ENCODE measurements around the gene TMEM144.

The TMEM144 gene

DNA sequence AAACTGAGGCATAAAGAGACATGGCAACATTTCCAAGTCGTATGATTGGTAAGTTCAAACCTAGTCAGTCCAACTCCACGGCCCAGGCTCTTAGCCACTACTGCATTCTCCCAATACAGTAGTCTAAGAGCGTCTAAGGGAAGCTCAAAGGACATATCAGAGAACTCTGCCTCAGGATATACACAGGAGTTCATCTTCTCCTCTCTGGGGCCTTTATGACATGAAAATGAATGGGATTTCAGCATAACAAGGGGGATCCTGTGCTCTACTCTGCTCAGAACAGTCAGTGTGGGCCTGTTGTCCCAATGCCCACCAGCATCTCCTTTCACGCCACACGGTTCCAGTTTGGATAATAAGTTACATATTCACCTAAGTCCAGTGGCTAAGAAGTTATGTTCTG is 41.7 kb upstream of the TMEM144 start:
- no peak for DNase-seq (ENCODE audit: low read depth, low spot score)
- TF ChIP-seq YY1 (IDR thresholded peaks at IDR 0.05; ENCODE audit: insufficient read depth, insufficient read length) (no peak), ZNF274 (IDR thresholded peaks at IDR 0.05; ENCODE audit: low read depth, low read length) (no peak), SUZ12 (IDR thresholded peaks at IDR 0.05; ENCODE audit: extremely low read depth, insufficient read depth, insufficient read length) (no peak)
- Histone ChIP-seq H3K36me3 (ENCODE audit: insufficient read depth, insufficient read length, low read length) (no peaks in the 10 kb centered on the region), H3K4me3 (ENCODE audit: insufficient read length, low read depth) (no peak overlapping the region), H3K4me1 (ENCODE audit: insufficient read depth, insufficient read length) (no peaks in the 10 kb centered on the region), H3K9ac (ENCODE audit: insufficient read length, low read depth) (no peak overlapping the region), H3K27me3 (ENCODE audit: insufficient read depth, insufficient read length) (no peaks in the 10 kb centered on the region), H3K9me3 (ENCODE audit: insufficient read depth, low read length) (no peaks in the 10 kb centered on the region)

DNA sequence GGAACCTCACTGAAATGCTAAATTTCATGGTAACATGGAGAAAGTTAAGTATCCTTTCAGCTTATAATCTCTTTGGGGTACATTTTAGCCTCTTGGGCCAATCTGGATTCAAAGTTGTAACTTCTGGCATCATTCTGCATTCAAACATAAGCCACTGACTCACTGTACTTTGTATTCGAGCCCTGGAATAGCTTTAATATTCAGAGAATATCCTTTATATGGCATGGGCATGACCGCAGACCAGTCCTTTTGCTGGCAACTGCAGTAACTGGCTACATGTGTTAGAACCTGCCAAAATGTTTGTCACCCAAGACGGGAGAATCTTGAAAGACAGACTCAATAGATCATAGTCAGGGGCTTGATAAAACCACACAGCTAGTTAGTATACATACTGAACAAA is 40.8 kb upstream of the TMEM144 start:
- H3K9me3 ChIP-seq (ENCODE audit: insufficient read depth, low read length) = no peaks in the 10 kb centered on the region
- TF ChIP-seq ZNF274 (IDR thresholded peaks at IDR 0.05; ENCODE audit: low read depth, low read length) = no peak
- TF ChIP-seq YY1 (IDR thresholded peaks at IDR 0.05; ENCODE audit: insufficient read depth, insufficient read length) = no peak
- TF ChIP-seq SUZ12 (IDR thresholded peaks at IDR 0.05; ENCODE audit: extremely low read depth, insufficient read depth, insufficient read length) = no peak
- no peak overlapping the region for H3K9ac ChIP-seq (ENCODE audit: insufficient read length, low read depth)
- no peaks in the 10 kb centered on the region for H3K27me3 ChIP-seq (ENCODE audit: insufficient read depth, insufficient read length)
- DNase-seq (ENCODE audit: low read depth, low spot score) = no peak
- H3K4me1 ChIP-seq (ENCODE audit: insufficient read depth, insufficient read length) = no peaks in the 10 kb centered on the region
- H3K4me3 ChIP-seq (ENCODE audit: insufficient read length, low read depth) = no peak overlapping the region
- no peaks in the 10 kb centered on the region for H3K36me3 ChIP-seq (ENCODE audit: insufficient read depth, insufficient read length, low read length)

DNA sequence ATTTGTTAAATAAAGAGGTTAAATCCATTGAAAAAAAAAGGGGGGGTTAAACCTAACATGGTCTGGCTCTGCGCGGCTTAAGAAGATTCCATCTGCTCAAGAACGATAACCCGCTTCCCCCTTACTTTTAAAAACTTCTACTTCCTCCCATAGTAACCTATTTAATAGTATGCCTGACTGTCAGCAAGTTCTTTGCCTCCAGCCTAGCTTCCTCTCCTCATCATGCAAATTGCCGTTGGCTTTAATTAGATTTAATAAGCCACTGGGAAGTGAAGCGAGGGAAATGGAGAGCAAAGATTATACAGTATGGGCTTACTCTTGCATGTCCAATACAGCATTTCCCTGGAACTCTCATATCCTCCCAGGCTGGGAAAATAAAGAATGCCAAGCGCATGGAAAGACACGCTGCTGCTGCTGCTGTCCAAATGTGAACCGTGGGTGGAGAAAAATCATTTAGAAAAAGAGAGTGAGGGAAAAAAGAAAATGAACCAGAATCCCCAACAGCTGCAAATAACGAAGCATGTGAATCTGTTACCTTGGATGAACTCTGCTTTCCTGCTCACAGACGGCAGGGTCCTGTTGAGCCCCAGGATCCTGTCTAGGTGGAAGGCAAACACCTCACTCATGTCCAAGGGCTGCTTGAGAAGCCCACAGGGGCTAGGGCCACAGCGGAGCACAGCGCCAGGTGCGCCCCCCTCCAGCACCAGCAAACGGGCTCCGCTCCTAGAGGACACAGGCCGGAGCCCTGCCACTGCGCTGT is 40.2 kb upstream of the TMEM144 start:
- Histone ChIP-seq H3K9ac (ENCODE audit: insufficient read length, low read depth) (no peak overlapping the region), H3K36me3 (ENCODE audit: insufficient read depth, insufficient read length, low read length) (no peaks in the 10 kb centered on the region), H3K4me1 (ENCODE audit: insufficient read depth, insufficient read length) (no peaks in the 10 kb centered on the region), H3K9me3 (ENCODE audit: insufficient read depth, low read length) (no peaks in the 10 kb centered on the region), H3K27me3 (ENCODE audit: insufficient read depth, insufficient read length) (no peaks in the 10 kb centered on the region), H3K4me3 (ENCODE audit: insufficient read length, low read depth) (no peak overlapping the region)
- DNase-seq (ENCODE audit: low read depth, low spot score) = no peak
- TF ChIP-seq SUZ12 (IDR thresholded peaks at IDR 0.05; ENCODE audit: extremely low read depth, insufficient read depth, insufficient read length) (no peak), YY1 (IDR thresholded peaks at IDR 0.05; ENCODE audit: insufficient read depth, insufficient read length) (no peak), ZNF274 (IDR thresholded peaks at IDR 0.05; ENCODE audit: low read depth, low read length) (no peak)

- TF ChIP-seq SUZ12 (IDR thresholded peaks at IDR 0.05; ENCODE audit: extremely low read depth, insufficient read depth, insufficient read length) = no peak
- no peak for TF ChIP-seq YY1 (IDR thresholded peaks at IDR 0.05; ENCODE audit: insufficient read depth, insufficient read length)
- TF ChIP-seq ZNF274 (IDR thresholded peaks at IDR 0.05; ENCODE audit: low read depth, low read length) = no peak
- Histone ChIP-seq H3K4me1 (ENCODE audit: insufficient read depth, insufficient read length) (no peaks in the 10 kb centered on the region), H3K4me3 (ENCODE audit: insufficient read length, low read depth) (no peak overlapping the region), H3K9me3 (ENCODE audit: insufficient read depth, low read length) (no peaks in the 10 kb centered on the region), H3K36me3 (ENCODE audit: insufficient read depth, insufficient read length, low read length) (no peaks in the 10 kb centered on the region), H3K9ac (ENCODE audit: insufficient read length, low read depth) (no peak overlapping the region), H3K27me3 (ENCODE audit: insufficient read depth, insufficient read length) (no peaks in the 10 kb centered on the region)
- DNase-seq (ENCODE audit: low read depth, low spot score) = no peak
Observed at GRCh38 chr4:158170691-158171561, 39.4 kb upstream of the TMEM144 start.

- H3K9me3 ChIP-seq (ENCODE audit: insufficient read depth, low read length) = no peaks in the 10 kb centered on the region
- no peak within 1 kb of the TSS for H3K9ac ChIP-seq (ENCODE audit: insufficient read length, low read depth)
- H3K4me3 ChIP-seq (ENCODE audit: insufficient read length, low read depth) = no peak within 1 kb of the TSS
- no peaks in the 10 kb centered on the region for H3K27me3 ChIP-seq (ENCODE audit: insufficient read depth, insufficient read length)
- DNase-seq (ENCODE audit: low read depth, low spot score) = peak; percentile 32
- H3K4me1 ChIP-seq (ENCODE audit: insufficient read depth, insufficient read length) = no peaks in the 10 kb centered on the region
- TF ChIP-seq ZNF274 (IDR thresholded peaks at IDR 0.05; ENCODE audit: low read depth, low read length) (no peak), SUZ12 (IDR thresholded peaks at IDR 0.05; ENCODE audit: extremely low read depth, insufficient read depth, insufficient read length) (no peak), YY1 (IDR thresholded peaks at IDR 0.05; ENCODE audit: insufficient read depth, insufficient read length) (no peak)
- no peaks in the 10 kb centered on the region for H3K36me3 ChIP-seq (ENCODE audit: insufficient read depth, insufficient read length, low read length)
Observed at GRCh38 chr4:158172261-158173258, 37.7 kb upstream of the TMEM144 start, which contains the start of gene GASK1B. Gene GASK1B, minus strand, starts transcription at chr4:158173025. Its CDS starts 1,650 bp downstream, at chr4:158171375.

DNA sequence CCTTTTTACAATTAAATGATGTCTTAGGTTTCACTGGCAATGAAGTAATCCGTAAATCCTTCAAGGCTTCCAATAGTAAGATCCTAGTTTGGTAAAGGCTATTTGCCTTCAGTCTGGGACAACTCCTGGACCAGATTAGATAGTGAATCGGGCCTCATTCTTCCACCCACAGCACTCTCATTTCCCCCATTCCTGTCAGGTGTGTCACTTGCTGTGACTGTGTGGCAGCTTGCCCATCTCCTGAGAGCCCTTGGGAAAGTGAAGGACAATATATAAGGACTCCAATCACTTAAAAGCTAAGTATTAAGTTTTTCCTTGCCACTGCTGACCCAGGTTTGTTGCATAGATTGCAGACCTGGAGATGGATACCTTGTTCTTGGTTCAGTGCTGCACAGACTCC is 34.2 kb upstream of the TMEM144 start:
- H3K36me3 ChIP-seq (ENCODE audit: insufficient read depth, insufficient read length, low read length) = no peaks in the 10 kb centered on the region
- H3K4me1 ChIP-seq (ENCODE audit: insufficient read depth, insufficient read length) = no peaks in the 10 kb centered on the region
- no peaks in the 10 kb centered on the region for H3K27me3 ChIP-seq (ENCODE audit: insufficient read depth, insufficient read length)
- TF ChIP-seq YY1 (IDR thresholded peaks at IDR 0.05; ENCODE audit: insufficient read depth, insufficient read length) (no peak), ZNF274 (IDR thresholded peaks at IDR 0.05; ENCODE audit: low read depth, low read length) (no peak), SUZ12 (IDR thresholded peaks at IDR 0.05; ENCODE audit: extremely low read depth, insufficient read depth, insufficient read length) (no peak)
- no peak overlapping the region for H3K4me3 ChIP-seq (ENCODE audit: insufficient read length, low read depth)
- no peaks in the 10 kb centered on the region for H3K9me3 ChIP-seq (ENCODE audit: insufficient read depth, low read length)
- no peak overlapping the region for H3K9ac ChIP-seq (ENCODE audit: insufficient read length, low read depth)
- no peak for DNase-seq (ENCODE audit: low read depth, low spot score)

Measured in NT2/D1 (cell line).